HS-27A (cell line): ENCODE measurements around the gene KCNQ4.

ENCODE experiments used
- DNase-seq: peaks from one replicate; pipeline ENCODE4 v3.0.0-alpha.2; 2012; ENCODE audit warnings: low read depth, missing footprints

KCNQ4 gene

DNA sequence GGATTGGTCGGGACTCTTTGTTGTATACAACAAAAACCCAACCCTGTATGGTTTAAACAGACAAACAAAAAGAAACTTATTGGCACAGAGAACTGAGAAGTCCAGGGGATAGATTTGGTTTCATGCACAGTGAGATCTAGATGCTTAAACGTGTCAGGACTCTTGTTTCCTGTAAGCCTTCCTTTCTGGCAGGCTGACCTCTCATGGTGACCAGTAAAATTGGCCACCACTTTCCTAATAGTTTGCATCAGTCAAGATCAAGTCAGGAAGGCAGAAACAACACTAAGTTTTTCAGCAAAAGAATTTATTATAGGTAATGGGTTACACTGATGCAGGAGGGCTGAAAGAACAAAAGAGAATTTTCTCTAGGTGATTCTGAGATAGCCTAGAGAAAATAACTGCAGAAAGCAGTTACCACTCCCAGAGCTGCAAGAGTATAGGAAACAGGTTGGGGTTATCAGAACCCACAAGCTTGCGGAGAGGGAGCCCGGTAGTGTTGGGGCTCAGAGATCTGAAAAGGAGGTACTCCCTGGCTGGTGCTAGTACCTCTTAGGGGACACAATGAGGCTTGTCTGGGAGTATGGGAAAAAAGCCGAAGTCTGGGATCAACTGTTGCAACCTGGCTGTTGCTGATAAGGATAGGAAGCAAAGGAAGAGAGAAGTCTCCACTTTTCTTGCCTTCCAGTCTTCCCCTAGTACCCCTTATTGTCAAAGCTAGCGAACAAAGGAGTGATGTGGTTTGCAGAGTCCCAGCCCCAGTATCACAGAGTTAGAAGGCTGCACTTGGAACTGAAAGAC is 57.1 kb downstream of the KCNQ4 start:
- DNase-seq = no peak

DNA sequence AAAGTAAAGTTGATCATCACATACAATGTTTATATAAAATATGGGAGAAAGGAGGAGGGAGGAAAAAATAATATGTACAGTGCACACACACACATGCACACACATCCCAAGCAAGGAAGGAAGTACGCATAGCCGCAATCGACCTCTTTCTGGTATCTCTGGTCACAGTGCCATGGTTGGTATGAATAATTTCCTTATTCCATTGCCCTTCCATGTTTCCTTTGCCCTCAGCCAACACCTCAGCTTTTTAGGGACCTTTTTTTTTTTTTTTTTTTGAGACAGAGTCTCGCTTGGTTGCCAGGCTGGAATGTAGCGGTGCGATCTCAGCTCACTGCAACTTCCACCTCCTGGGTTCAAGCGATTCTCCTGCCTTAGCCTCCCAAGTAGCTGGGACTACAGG is 58.0 kb downstream of the KCNQ4 start:
- no peak for DNase-seq

DNA sequence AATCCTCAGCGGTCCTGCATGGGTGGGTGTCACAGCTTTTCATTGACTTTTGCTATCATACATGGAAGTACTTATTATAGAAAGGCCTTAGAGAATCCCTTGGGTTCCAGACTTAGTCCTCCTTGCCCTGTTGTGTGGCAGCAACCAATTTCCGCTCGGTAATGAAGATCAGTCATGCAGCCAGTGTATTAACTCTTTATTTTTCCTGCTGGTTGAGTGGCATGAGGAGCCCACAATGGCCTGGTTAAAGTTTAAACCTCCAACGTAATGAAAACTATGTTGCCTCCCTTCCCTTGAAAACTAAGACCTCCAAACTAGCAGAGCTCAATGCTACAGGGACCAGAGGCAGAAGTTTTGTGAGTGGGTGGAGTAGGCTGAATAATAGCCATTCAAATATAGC is 58.6 kb downstream of the KCNQ4 start:
- DNase-seq = no peak

DNA sequence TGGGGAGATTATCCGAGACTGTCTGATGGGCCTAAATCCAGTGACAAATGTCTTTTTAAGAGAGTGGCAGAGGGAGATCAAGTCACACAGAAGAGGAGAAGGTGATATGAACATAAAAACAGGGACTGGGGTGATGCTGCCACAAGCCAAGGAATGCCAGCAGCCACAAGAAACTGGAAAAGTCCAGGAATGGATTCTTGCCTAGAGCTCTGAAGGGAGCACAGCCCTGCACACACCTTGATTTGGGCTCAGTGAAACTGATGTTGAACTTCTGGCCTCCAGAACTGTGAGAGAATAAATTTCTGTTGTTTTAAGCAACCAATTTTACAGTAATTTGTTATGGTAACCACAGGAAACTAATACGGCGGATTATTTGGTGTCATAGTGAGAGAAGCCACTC is 59.1 kb downstream of the KCNQ4 start:
- DNase-seq = no peak

DNA sequence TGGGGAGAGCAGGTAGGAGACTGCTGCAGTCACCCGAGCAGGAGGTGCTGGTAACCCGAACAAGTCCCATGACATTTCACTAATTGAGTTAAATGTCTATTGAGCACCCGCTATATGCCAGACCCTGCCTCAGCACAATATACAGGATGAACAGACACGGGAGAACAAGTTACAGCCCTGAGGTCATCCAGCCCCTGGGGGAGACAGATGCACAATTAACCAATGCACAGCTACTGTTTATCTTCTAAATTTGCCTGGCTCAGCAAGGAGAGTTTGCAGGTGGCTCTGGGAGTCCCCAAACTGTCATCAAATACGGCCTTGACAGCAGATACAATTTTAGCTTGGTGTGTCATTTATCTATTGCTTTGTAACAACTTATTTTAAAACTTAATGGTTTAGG is 60.5 kb downstream of the KCNQ4 start:
- no peak for DNase-seq

DNA sequence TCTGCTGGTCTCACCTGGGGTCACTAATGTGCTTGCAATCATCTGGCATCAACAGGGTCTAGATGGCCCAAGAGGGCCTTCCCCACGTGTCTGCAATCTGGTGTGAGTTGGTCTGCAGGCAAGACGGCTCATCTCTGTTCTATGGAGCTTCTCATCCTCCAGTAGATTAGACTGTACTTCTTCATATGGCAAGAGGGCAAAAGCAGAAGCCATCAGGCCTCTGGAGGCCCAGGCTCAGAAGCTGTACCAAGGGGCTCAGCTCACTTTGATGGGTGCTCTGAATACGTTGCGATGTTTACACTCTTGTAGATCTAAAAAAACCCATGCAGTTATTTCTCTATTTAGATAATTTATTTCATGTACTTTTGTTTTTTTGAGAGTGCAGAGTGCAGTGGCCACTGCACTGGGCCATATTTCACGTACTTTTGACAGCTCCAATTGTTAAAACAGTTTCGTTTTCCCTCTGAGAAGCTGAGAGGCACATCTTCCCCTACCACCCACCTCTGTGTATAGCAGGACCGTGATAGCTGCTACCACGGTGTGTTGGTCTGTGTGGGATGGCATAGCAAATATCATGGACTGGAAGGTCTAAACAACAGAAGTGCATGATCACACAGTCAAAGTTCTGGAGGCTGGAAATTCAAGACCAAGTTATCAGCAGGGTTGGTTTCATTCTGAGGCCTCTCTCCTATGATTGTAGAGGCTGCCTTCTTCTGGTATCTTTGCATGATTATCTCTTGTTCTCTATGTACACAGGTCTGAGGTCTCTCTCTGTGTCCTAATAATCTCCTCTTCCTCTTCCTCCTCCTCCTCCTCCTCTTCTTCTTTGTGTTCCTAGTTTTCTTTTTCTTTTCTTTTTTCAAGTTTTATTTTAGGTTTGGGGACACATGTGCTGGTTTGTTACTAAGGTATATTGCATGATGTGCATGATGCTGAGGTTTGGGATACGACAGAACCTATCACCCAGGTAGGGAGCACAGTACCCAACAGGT is 61.6 kb downstream of the KCNQ4 start:
- no peak for DNase-seq

DNA sequence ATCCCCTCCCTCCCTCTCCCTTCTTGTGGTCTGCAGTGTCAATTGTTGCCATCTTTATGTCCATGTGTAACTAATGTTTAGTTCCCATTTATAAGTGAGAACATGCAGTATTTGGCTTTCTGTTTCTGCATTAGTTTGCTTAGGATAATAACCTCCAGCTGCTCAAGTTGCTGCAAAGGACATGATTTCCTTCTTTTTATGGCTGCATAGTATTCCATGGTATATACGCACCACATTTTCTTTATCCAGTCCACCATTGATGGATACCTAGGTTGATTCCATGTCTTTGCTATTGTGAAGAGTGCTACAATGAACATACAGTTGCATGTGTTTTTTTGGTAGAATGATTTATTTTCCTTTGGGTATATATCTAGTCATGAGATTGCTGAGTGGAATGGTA is 62.3 kb downstream of the KCNQ4 start:
- DNase-seq = no peak

DNA sequence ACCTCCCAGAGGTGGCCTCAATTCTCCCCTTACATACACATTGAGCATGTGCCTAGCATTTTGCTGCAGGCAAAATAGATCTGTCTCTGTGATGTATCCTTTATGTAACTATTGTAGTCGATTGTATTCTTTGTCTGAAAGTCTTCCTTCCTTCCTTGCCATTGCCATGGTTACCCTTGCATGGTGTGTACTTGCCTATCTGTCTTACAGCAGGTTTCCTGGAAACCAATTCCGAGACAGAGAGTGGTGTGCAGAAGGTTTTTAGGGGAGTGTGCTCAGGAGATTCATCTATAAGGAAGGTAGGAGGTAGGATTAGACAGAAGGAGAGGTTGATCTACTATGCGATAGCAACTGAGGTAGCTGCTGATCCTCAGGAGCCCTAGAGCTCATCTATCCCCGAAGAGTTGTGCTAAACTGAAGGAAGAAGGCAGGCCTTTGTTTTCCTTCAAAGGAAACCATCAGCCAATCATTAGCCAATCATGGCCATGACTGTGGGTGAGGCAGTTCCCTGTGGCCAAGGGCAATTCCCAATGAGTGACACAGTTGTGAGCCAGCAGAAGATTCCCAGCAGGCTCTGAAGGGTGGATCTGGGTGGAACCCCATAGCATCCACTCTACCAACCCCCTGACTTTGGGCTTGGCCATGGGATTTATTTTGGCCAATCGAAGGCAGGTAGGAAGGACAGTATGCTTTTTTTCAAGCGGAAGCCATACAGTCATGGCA is 63.6 kb downstream of the KCNQ4 start:
- no peak for DNase-seq

DNA sequence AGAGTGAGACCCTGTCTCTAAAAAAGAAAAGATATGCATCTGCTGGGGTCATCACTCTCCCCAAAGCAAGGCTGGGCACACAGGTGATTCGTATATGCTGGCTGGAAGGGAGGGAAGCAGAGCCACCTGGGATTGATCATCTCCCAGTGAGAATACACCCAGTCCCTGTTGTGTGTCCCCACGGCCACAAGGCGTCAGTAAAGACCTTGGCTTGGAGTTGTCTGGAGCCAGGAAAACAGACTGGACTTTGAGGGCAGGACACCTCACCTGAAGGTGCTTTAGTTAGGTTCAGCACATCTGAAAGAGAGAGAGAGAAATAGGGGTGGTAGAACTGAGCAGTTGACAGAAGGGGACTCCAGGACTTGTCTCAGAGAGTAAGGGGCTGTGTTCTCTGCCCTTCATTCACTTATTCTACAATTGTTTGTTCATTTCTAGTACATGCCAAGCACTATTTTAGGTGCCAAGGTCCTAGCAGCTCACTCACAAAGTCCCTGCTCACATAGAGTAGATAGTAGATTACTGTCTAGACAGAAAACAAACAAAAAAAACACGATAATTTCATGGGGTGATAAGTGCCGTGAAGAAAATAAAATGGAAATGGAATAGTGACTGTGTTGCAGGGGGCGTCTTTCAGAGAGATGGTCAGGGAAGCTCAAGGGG is 65.1 kb downstream of the KCNQ4 start:
- DNase-seq = no peak

DNA sequence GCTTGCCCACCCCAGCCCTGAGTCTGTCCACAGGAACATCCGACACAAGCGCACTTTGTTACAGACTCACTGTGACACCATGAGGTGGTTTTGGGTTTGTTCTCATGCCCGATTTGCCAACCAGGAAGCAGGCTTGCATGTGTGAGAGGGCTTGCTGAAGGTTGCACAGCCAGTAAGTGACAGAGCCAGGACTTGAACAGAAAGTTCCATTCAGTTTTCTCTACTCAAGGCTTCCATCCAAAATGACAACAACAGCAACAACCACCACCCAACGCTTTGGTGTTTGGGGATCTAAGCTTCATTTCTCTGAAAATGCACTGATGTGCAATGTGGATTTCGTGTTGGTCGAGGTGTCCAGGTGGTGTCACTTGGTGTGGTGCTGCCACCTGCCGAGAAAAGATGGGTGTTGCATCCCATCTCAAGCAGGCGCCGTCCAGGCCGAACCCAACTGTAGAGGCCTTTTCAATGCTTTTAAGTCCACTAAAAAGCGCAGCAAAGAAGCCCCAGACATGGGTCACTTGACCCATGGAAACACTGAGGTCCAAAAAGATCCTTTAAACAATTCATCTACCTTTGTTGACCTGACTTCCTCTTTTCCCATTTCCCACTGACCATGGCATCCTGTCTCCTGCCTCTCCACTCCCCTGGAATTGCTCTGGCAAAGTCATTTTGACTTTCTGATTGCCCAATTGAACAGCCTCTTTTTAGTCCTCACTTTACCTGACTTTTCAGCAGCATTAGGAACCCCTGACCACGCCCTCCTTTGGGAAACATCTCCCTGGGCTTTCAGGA is 66.4 kb downstream of the KCNQ4 start:
- DNase-seq = peak; percentile 41

DNA sequence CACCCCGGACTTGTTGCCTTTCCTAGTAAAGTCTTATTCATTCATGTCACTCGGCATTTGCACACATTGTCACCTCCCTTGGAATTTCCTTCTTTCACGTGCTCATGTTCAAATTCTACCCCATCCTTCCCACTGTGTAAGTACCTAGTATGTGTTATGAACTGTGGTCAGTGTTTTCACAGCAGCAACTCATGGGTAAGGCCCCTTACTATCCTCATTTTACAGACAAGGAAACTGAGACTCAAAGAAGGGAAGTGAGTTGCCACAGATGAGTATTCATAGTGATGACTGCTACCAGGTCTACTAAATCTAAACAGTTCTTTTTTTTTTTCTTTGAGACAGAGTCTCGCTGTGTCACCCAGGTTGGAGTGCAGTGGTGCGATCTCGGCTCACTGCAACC is 68.1 kb downstream of the KCNQ4 start:
- no peak for DNase-seq

DNA sequence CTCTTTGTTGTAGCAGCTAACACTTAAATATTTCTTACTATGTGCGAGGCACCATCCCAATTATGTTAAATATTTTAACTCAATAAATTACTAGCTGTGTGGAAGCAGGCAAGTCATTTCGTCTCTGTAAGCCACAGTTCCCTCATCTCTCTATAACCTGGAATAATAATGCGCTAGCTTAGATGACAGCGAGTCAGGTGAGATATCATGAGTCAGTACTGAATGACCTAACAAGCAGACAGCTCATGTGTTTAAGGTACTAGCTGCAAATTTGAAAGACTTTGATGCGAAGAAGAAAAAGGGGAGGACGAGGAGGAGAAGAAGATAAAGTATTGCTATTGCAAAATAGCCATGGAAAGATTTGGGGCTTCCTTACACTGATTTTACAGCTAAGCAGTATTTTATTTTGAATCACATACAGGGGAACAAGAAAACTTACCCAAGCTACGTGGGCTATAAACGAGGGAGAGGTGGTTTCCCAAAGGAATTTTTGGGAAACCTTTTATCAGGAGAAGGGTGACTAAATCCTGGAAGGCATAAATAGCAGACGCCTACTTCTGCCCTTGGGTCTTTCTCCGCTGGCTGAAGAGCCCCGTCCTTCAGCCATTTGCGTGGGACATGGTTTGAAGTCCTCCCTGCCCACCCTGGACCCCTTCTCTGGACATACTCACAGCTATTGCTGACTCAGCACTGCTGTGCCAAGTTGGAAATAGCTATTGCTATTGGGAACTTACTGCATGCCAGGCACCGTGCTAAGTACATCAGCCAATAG is 69.7 kb downstream of the KCNQ4 start:
- no peak for DNase-seq

DNA sequence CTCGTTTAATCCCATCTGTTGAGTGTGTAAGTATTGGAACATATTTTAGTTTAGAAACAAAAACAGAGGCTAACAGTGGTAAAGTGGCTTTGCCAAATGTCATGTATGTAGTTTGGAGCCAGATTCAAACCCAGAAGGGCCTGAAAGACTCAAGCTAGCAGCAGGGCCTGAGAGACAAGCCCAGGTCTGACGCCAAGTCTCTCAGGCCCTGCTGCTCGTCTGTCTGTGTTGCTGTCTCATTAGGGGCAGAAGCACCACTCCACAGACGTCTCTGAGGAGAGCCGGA is 70.2 kb downstream of the KCNQ4 start:
- DNase-seq = no peak

DNA sequence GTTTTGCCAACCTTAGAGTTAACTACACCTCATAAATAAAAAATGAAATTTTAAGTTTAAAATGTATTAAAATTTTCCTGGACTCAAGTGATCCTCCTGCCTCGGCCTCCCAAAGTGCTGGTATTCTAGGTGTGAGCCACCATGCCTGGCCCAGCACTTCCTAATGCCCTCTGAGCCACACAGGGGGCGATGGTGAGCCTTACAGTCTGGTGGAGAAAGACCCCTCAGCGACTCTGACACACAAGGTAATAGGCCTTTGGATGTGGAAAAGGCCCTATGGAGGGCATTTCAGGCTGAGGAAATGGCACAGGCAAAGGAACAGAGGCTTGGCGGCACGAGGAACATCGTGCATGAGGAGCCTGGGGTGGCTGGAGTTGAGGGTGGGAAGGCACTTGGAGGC is 71.9 kb downstream of the KCNQ4 start:
- no peak for DNase-seq

DNA sequence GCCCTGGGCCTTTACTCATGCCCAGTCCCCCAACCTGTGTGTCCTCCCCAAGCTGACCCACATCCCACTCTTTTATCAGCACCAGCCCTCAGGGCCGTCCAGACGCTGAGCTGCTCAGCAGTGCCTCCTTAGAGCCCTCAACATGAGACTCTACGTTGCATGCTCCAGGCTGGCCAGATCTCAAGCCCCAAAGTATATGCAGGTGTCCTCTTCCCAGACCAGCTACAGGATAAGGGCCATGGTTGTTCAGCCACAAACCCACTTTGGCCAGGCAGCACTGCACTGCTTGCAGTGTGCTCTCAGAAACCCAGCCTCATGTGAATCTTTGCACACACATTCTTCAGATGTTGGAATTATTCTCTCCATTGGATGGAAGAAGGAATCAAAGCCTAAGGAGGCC is 72.5 kb downstream of the KCNQ4 start:
- no peak for DNase-seq

DNA sequence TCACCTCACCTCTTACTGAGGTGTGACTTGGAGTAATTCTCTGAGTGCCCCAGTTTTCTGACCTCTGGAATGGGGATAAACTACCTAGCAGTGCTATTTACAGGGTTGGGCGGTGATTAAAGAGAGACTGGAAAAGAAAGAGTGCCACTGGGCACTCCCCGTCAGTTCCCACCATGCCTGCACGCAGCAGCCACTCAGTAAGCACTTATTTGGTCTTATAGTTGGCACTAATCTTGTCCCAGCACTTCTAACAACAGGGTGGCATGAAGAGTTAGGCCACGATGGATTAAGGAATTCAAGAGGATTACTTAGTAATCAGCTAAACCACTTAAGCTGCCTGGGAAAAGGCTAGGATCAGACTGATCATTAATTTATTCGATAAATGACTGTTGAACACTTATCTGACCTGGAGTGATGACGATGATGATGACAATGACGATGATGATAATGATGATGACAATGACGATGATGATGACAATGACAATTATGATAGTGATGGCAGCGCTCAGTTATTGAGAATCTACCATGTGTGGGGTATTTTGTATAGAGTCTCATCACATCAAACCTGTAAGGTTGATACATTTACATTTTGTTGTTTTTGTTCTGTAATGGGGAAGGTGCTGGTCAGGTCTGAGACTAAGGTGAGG is 73.2 kb downstream of the KCNQ4 start:
- DNase-seq = no peak

DNA sequence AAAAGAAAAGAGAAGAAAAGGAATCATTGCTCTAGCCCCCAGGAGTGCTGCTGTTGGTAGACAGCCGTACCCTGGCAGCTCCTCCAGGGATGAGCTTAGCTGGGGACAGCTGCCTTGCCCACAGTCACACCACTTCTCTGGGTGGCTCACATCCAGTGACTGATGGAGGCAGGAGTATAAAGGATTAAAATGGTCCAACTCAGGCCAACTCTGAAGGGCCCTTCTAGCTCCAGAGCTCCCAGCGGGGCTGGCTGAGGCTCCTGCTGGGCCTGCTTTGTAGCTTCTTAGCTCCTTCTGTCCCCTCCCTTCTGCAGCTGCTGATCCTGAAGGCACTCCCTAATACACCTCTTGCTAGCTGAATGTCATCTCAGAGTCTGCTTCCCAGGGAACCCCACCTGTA is 74.2 kb downstream of the KCNQ4 start:
- DNase-seq = no peak

DNA sequence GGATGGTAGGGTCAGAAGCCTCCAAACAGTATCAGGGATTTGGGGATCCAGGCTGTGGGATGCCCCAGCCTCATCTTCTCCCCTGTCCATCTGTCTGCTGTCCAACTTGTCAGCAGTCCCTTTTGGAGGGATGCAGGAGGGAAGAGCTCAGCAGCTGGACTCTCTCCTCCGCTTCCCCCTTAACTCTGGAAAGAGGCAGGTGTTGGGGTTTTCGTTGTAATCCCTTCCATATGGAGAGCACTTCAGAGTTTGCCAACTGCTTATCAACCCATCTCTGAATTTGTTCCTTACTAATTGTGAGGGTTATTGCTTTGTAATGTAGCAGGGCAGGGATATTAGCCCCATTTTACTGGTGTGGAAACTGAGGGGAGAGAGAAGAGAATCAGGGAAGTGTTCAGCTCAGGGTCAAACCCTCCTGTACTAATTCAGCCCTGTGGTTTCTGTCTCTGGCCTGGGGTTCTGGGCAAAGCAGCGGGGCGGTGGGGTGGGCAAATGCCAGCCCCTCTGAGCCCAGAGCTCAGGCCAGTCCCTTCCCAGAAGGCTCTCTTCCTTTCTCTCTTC is 75.3 kb downstream of the KCNQ4 start:
- DNase-seq = no peak

DNA sequence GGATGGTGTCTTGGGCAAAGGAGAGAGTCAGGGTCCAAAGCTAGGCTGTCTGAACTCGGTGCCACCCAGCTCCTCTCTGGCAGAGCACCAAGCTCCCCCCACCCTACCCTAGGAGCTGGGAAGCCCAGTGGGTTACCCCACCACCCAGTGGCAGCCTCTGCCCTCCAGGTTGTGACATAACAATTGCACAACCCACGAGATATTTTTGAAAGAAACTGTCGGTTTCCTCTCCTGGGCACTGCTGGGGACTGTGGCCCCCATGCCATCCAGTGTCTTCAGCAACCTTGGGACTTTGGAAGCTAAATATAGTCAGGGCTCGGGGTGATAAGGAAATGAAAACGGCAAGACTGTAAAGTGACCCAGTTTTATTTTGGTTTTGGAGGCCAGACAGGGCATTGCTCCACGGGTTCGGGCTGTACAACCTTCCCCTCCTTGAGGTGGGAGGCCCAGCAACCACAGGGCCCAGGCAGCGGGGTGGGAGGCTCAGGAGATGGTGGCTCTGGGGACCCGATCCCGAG is 77.2 kb downstream of the KCNQ4 start:
- DNase-seq = no peak
